DMS53 (cell line): ENCODE measurements around the gene RIC3.

Source experiments
- DNase-seq: peaks from one replicate; lab custom pipeline; 2025; lab: John Stamatoyannopoulos, UW

The RIC3 gene

GRCh38 chr11:8086001-8086479 is 82.8 kb downstream of the RIC3 start:
- peak; percentile 15 for DNase-seq

- DNase-seq: no peak
Observed at GRCh38 chr11:8085011-8085645, 83.7 kb downstream of the RIC3 start.

- no peak for DNase-seq
Observed at GRCh38 chr11:8084352-8084751, 84.5 kb downstream of the RIC3 start.

GRCh38 chr11:8083871-8084281 is 84.9 kb downstream of the RIC3 start:
- no peak for DNase-seq

- no peak for DNase-seq
Observed at GRCh38 chr11:8083088-8083395, 85.8 kb downstream of the RIC3 start.

- DNase-seq: peak; percentile 31
Observed at GRCh38 chr11:8082391-8083087, 86.3 kb downstream of the RIC3 start.

GRCh38 chr11:8081591-8082250 is 87.1 kb downstream of the RIC3 start:
- DNase-seq: peak; percentile 52

GRCh38 chr11:8080674-8081590 is 87.9 kb downstream of the RIC3 start, which contains the start of gene TUB:
TUB (plus strand) TSS chr11:8081211; CDS start chr11:8081511, 300 bp downstream.
- DNase-seq: peak; percentile 72

- no peak for DNase-seq
Observed at GRCh38 chr11:8080069-8080670, 88.7 kb downstream of the RIC3 start.

GRCh38 chr11:8079111-8079675 is 89.6 kb downstream of the RIC3 start:
- no peak for DNase-seq

- no peak for DNase-seq
Observed at GRCh38 chr11:8075119-8075726, 93.6 kb downstream of the RIC3 start.

- no peak for DNase-seq
Observed at GRCh38 chr11:8071616-8072581, 96.9 kb downstream of the RIC3 start.

- DNase-seq: peak; percentile 53
Observed at GRCh38 chr11:8070417-8071115, 98.3 kb downstream of the RIC3 start.

- no peak for DNase-seq
Observed at GRCh38 chr11:8069771-8070170, 99.1 kb downstream of the RIC3 start.

GRCh38 chr11:8068605-8069221 is 100.1 kb downstream of the RIC3 start:
- no peak for DNase-seq

- DNase-seq: no peak
Observed at GRCh38 chr11:8067929-8068575, 100.8 kb downstream of the RIC3 start.

- DNase-seq: no peak
Observed at GRCh38 chr11:8067567-8067928, 101.3 kb downstream of the RIC3 start.

- no peak for DNase-seq
Observed at GRCh38 chr11:8066911-8067455, 101.8 kb downstream of the RIC3 start.
